H1 (cell line): Measurements from ENCODE around the gene CDK5RAP3. TPM values are rescaled to one million over a fixed set of nuclear protein-coding genes. Genes with fewer than 3 reads are reported as not detected.

Source experiments
- BCL11A ChIP-seq, 2 experiments: IDR thresholded peaks; one replicate each; pipeline ENCODE4 v1.6.1; 2011; ENCODE audit warnings: low read depth in 2 of 2, low read length in 2 of 2, mild to moderate bottlenecking in 2 of 2
- CBX8 ChIP-seq: fragments of 300-800, 300-1000 bp; sonication (generic); IDR thresholded peaks from 2 replicates; pipeline ENCODE4 v1.7.1; 2016; ENCODE audit warnings: low read depth, low read length, borderline replicate concordance
- EP300 ChIP-seq, 2 experiments: IDR thresholded peaks; 1 replicate in 1 of 2; 2 replicates in 1 of 2; pipeline ENCODE4 v1.6.1; 2011 to 2012; ENCODE audit warnings: low read depth in 2 of 2, low read length in 2 of 2, mild to moderate bottlenecking in 2 of 2, borderline replicate concordance in 1 of 2, inconsistent platforms in 1 of 2, moderate library complexity in 1 of 2
- NANOG ChIP-seq: IDR thresholded peaks from 2 replicates; pipeline ENCODE4 v1.6.1; 2011; ENCODE audit warnings: low read length, low read depth, mild to moderate bottlenecking, inconsistent platforms; ENCODE audit not compliant: insufficient read depth, poor library complexity, severe bottlenecking
- POLR2AphosphoS5 ChIP-seq: IDR thresholded peaks from 2 replicates; pipeline ENCODE4 v1.6.1; 2011; ENCODE audit warnings: low read depth, low read length
- SP2 ChIP-seq: IDR thresholded peaks from 2 replicates; pipeline ENCODE4 v1.6.1; 2012; ENCODE audit warnings: mild to moderate bottlenecking, low read length, inconsistent platforms
- TAF1 ChIP-seq: IDR thresholded peaks from 2 replicates; pipeline ENCODE4 v1.6.1; 2011; ENCODE audit warnings: mild to moderate bottlenecking, low read depth, low read length
- polyA plus RNA-seq, 7 experiments: library from polyadenylated mRNA; depleted of rRNA in 3 of 7; stranded (reverse) in 5 of 7; unstranded in 2 of 7; fragments of >200 nt in 5 of 7; fragments of 200-250 nt in 2 of 7; gene quantifications; 1 replicate in 5 of 7; 2 replicates in 1 of 7; 4 replicates in 1 of 7; pipeline versions ENCODE4 v1.2.1 to v1.2.3, GENCODE V29; 2011 to 2013; ENCODE audit warnings: missing spikeins in 2 of 7, mixed read lengths in 2 of 7
- total RNA-seq: library from RNA; stranded (reverse); fragmentation: NEBNext Ultra II Directional; extraction: Animal tissue kit (Norgen Biotek cat#: 25700); gene quantifications from 2 replicates; pipeline ENCODE4 v1.2.1, GENCODE V29; 2021

Gene CDK5RAP3
- total and polyA plus RNA-seq, 2 of the 8 experiments (the other 6 are each of a cell fraction or from before 2014, with no cell fraction given) = 88.2 to 93.2 TPM

GRCh38 chr17:47968836-47969235, 2.1 kb upstream of the CDK5RAP3 start (continued):
- no peak for TF ChIP-seq EP300 (IDR thresholded peaks at IDR 0.05; ENCODE audit: borderline replicate concordance in 1 of 2, low read depth in 2 of 2, low read length in 2 of 2)
- TF ChIP-seq SP2 = no peak
- TF ChIP-seq POLR2AphosphoS5 = no peak
- TF ChIP-seq BCL11A (IDR thresholded peaks at IDR 0.05; ENCODE audit: low read depth in 2 of 2, low read length in 2 of 2) = no peak
- no peak for TF ChIP-seq NANOG
- no peak for TF ChIP-seq TAF1
- no peak for TF ChIP-seq CBX8
